H1 (cell line): ENCODE results near the gene ARMH4. TPM values are rescaled to one million over a fixed set of nuclear protein-coding genes. Genes with fewer than 3 reads are reported as not detected.

Experiments
- JUN ChIP-seq: IDR thresholded peaks from 2 replicates; pipeline ENCODE4 v1.6.1; 2011; ENCODE audit warnings: low read depth, mild to moderate bottlenecking, improper control_type of control experiment, low read length
- RBBP5 ChIP-seq: IDR thresholded peaks from 2 replicates; pipeline ENCODE4 v1.7.1; 2012; ENCODE audit warnings: low read depth, mild to moderate bottlenecking, inconsistent platforms, low read length, moderate library complexity, borderline replicate concordance
- RNF2 ChIP-seq: fragments of 200-900, 300-1000 bp; sonication (generic); IDR thresholded peaks from 2 replicates; pipeline ENCODE4 v1.7.1; 2016; ENCODE audit warnings: borderline replicate concordance, low read depth, mild to moderate bottlenecking, antibody characterized with exemption, low read length; ENCODE audit not compliant: poor library complexity, severe bottlenecking; ENCODE audit errors: missing control alignments
- polyA plus RNA-seq, 7 experiments: library from polyadenylated mRNA; depleted of rRNA in 3 of 7; stranded (reverse) in 5 of 7; unstranded in 2 of 7; fragments of >200 nt in 5 of 7; fragments of 200-250 nt in 2 of 7; gene quantifications; 1 replicate in 5 of 7; 2 replicates in 1 of 7; 4 replicates in 1 of 7; pipeline versions ENCODE4 v1.2.1 to v1.2.3, GENCODE V29; 2011 to 2013; ENCODE audit warnings: missing spikeins in 2 of 7, mixed read lengths in 2 of 7
- total RNA-seq: library from RNA; stranded (reverse); fragmentation: NEBNext Ultra II Directional; extraction: Animal tissue kit (Norgen Biotek cat#: 25700); gene quantifications from 2 replicates; pipeline ENCODE4 v1.2.1, GENCODE V29; 2021
- TF ChIP-seq, protein P1 (sequence below), 3 experiments: IDR thresholded peaks; 1 replicate in 2 of 3; 2 replicates in 1 of 3; pipeline versions ENCODE4 v1.5.1 to v1.6.1; 2011; ENCODE audit warnings: low read length in 3 of 3, mild to moderate bottlenecking in 3 of 3, inconsistent platforms in 2 of 3, low read depth in 1 of 3, moderate library complexity in 1 of 3; ENCODE audit not compliant: insufficient read depth in 1 of 3; ENCODE audit errors: control extremely low read depth in 1 of 3

The ARMH4 gene
- total and polyA plus RNA-seq, 2 of the 8 experiments (the other 6 are each of a cell fraction or from before 2014, with no cell fraction given): 7.1 to 25.4 TPM

DNA sequence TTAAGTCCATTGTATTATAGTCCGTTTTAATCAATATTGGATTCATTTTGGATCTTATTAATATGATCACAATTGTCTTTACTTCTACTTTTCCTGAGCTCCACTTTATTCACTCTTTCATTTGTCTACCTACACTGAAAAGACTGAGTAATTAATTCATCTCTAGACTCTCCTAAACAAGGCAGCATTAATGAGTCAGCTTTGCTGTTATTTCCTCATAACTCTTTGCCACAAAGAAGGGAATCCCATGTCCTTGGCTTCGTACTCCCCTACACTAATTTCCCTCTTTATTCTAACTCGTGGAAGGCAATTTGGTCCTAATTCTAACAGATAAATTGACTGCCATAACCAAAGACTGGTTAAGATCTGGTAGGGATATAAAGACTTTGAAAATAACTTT lies 91.9 kb downstream of the ARMH4 start (continued):
- TF ChIP-seq, protein P1, sequence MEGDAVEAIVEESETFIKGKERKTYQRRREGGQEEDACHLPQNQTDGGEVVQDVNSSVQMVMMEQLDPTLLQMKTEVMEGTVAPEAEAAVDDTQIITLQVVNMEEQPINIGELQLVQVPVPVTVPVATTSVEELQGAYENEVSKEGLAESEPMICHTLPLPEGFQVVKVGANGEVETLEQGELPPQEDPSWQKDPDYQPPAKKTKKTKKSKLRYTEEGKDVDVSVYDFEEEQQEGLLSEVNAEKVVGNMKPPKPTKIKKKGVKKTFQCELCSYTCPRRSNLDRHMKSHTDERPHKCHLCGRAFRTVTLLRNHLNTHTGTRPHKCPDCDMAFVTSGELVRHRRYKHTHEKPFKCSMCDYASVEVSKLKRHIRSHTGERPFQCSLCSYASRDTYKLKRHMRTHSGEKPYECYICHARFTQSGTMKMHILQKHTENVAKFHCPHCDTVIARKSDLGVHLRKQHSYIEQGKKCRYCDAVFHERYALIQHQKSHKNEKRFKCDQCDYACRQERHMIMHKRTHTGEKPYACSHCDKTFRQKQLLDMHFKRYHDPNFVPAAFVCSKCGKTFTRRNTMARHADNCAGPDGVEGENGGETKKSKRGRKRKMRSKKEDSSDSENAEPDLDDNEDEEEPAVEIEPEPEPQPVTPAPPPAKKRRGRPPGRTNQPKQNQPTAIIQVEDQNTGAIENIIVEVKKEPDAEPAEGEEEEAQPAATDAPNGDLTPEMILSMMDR (IDR thresholded peaks at IDR 0.05; ENCODE audit: control extremely low read depth in 1 of 3, insufficient read depth in 1 of 3, low read depth in 1 of 3, low read length in 3 of 3): no peak
- TF ChIP-seq RBBP5 (no peak), JUN (no peak), RNF2 (no peak)
- TF ChIP-seq, all 59 proteins: peak for 0
